Measurements from ENCODE around the gene PBRM1. TPM values are rescaled to one million over a fixed set of nuclear protein-coding genes. Genes with fewer than 3 reads are reported as not detected.

PBRM1 gene
- total RNA-seq, 1 experiment from 2014 or later: 40.0 TPM

GRCh38 chr3:52689151-52689550 lies 3.4 kb upstream of the PBRM1 start:
- RAD21 ChIA-PET (ENCODE audit: low non-redundant PET in 1 of 2, low total read pairs in 2 of 2, uncharacterized antibody in 2 of 2, unreplicated experiment in 2 of 2): no interaction called here
- H3K4me3 ChIP-seq (replicated peaks in 1 of 2; ENCODE audit: low read depth in 1 of 2, low read length in 2 of 2): no peak overlapping the region
- H3K4me2 ChIP-seq (ENCODE audit: low read length): no peak overlapping the region
- TF ChIP-seq POLR2AphosphoS5 (IDR thresholded peaks at IDR 0.05; ENCODE audit: low read depth, low read length): no peak
- no peak for TF ChIP-seq SP1 (IDR thresholded peaks at IDR 0.05; ENCODE audit: low read depth)
- no peak for TF ChIP-seq EZH2phosphoT487 (IDR thresholded peaks at IDR 0.05; ENCODE audit: borderline replicate concordance)
- POLR2A ChIA-PET: interaction anchor here (1.3 to 2.0 kb wide), 2 partner anchors 12 to 16 kb away, joined by 4 to 6 read pairs; partner anchors contain the start of genes GLT8D1 and SPCS1
- no peaks in the 10 kb centered on the region for H3K9me3 ChIP-seq (ENCODE audit: control insufficient read depth in 1 of 2, insufficient read depth in 1 of 2, low read depth in 1 of 2, low read length in 2 of 2)
- no peak overlapping the region for H3K27ac ChIP-seq (ENCODE audit: low read depth, low read length)
- H3K9ac ChIP-seq (ENCODE audit: low read length): no peak overlapping the region
- CTCF ChIA-PET: no interaction called here
- H3K9me2 ChIP-seq (ENCODE audit: insufficient read depth): no peaks in the 10 kb centered on the region
- no peak for DNase-seq (ENCODE audit: low read depth, low spot score)
- H3K27me3 ChIP-seq (ENCODE audit: insufficient read depth, low read length): no peaks in the 10 kb centered on the region
- peaks cover 65 to 78% of the 10 kb centered on the region in 2 experiments for H3K36me3 ChIP-seq (ENCODE audit: control insufficient read depth in 1 of 2, insufficient read depth in 2 of 2, low read length in 2 of 2)
- peaks cover 92% of the 10 kb centered on the region for H3K79me2 ChIP-seq (ENCODE audit: insufficient read depth, low read length)
- peaks cover 5 to 17% of the 10 kb centered on the region in 2 experiments; a peak in 3 of 4 replicates for H3K4me1 ChIP-seq (ENCODE audit: control insufficient read depth in 1 of 2, insufficient read depth in 2 of 2, low read length in 2 of 2)
- no TSS peak for BruUV-seq (replicated peaks)
- H2AFZ ChIP-seq (ENCODE audit: low read depth, low read length, poor library complexity, severe bottlenecking): no peak overlapping the region
- intact Hi-C loops (cut with micrococcal nuclease): no loop called here
- H4K20me1 ChIP-seq (ENCODE audit: insufficient read depth): peaks cover 22% of the 10 kb centered on the region; the same call in 1 of the 2 replicates
- ATAC-seq: no peak

GRCh38 chr3:52688266-52688665 lies 2.6 kb upstream of the PBRM1 start:
- H3K27ac ChIP-seq (ENCODE audit: low read depth, low read length): no peak overlapping the region
- no peak overlapping the region for H3K4me2 ChIP-seq (ENCODE audit: low read length)
- peaks cover 94% of the 10 kb centered on the region for H3K79me2 ChIP-seq (ENCODE audit: insufficient read depth, low read length)
- ChIA-PET RAD21 (ENCODE audit: low non-redundant PET in 1 of 2, low total read pairs in 2 of 2, uncharacterized antibody in 2 of 2, unreplicated experiment in 2 of 2) (interaction anchor here in 1 of 2 experiments (0.6 kb wide), 1 partner anchor 1121 kb away, joined by 3 read pairs; no protein-coding TSS in a partner anchor), CTCF (no interaction called here), POLR2A (no interaction called here)
- H4K20me1 ChIP-seq (ENCODE audit: insufficient read depth): peaks cover 16% of the 10 kb centered on the region; the same call in 1 of the 2 replicates
- no peak for TF ChIP-seq EZH2phosphoT487 (IDR thresholded peaks at IDR 0.05; ENCODE audit: borderline replicate concordance)
- TF ChIP-seq CTCF (IDR thresholded peaks at IDR 0.05 in 2 of 3, conservative IDR thresholded peaks at IDR 0.05 in 1 of 3; ENCODE audit: borderline replicate concordance in 1 of 3, insufficient read depth in 1 of 3, low read depth in 2 of 3, low read length in 2 of 3): no peak
- no TSS peak for BruUV-seq (replicated peaks)
- peaks cover 57 to 70% of the 10 kb centered on the region in 2 experiments for H3K36me3 ChIP-seq (ENCODE audit: control insufficient read depth in 1 of 2, insufficient read depth in 2 of 2, low read length in 2 of 2)
- DNase-seq (ENCODE audit: low read depth, low spot score) (no peak), ATAC-seq (no peak)
- H3K9ac ChIP-seq (ENCODE audit: low read length): no peak overlapping the region
- no peaks in the 10 kb centered on the region for H3K9me2 ChIP-seq (ENCODE audit: insufficient read depth)
- peaks cover 5 to 17% of the 10 kb centered on the region in 2 experiments; a peak in 3 of 4 replicates for H3K4me1 ChIP-seq (ENCODE audit: control insufficient read depth in 1 of 2, insufficient read depth in 2 of 2, low read length in 2 of 2)
- H3K9me3 ChIP-seq (ENCODE audit: control insufficient read depth in 1 of 2, insufficient read depth in 1 of 2, low read depth in 1 of 2, low read length in 2 of 2): no peaks in the 10 kb centered on the region
- no peaks in the 10 kb centered on the region for H3K27me3 ChIP-seq (ENCODE audit: insufficient read depth, low read length)
- intact Hi-C loops (cut with micrococcal nuclease): no loop called here
- H3K4me3 ChIP-seq (replicated peaks in 1 of 2; ENCODE audit: low read depth in 1 of 2, low read length in 2 of 2): no peak overlapping the region
- H2AFZ ChIP-seq (ENCODE audit: low read depth, low read length, poor library complexity, severe bottlenecking): no peak overlapping the region

Measured in HCT116 (cell line).